Skin epidermis (tissue), 12 donors: Measurements from ENCODE around the gene CDCA4.
A peak's percentile ranks its signal among the peaks of the same experiment; 100 is the strongest.

Experiments
- H3K27ac ChIP-seq, 21 experiments: fragments of 200-600 bp; sonication (generic) in 11 of 21; one replicate each; pipeline ENCODE4 v1.5.0; 2020; ENCODE audit warnings: mild to moderate bottlenecking in 3 of 21, inconsistent platforms in 2 of 21, moderate library complexity in 2 of 21
- H3K4me3 ChIP-seq, 7 experiments: fragments of 200-600 bp; sonication (generic) in 2 of 7; one replicate each; pipeline ENCODE4 v1.5.0; 2020; ENCODE audit warnings: inconsistent platforms in 2 of 7, mild to moderate bottlenecking in 2 of 7, moderate library complexity in 1 of 7

Gene CDCA4

DNA sequence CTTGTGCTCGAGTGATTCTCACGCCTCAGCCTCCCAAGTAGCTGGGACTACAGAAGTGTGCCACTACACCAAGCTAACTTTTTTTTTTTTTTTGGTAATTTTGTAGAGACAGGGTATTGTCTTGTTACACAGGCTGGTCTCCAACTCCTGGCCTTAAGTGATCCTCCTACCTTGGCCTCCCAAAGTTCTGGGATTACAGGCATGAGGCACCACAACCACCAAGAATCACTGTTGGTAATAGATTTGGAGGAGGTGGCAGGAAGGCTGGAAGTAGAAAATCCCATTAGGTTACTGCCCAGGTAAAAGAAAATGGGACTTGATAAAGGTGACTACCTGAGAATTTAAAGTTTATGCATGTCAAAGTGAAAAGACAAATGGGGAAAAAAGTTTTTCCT, 1.4 kb upstream of the CDCA4 start:
- Histone ChIP-seq H3K27ac (peak overlapping the region in 7 of 21 experiments; percentile 77 to 93 (median 91)), H3K4me3 (peak overlapping the region in 3 of 7 experiments; percentile 46 to 96 (median 88))

DNA sequence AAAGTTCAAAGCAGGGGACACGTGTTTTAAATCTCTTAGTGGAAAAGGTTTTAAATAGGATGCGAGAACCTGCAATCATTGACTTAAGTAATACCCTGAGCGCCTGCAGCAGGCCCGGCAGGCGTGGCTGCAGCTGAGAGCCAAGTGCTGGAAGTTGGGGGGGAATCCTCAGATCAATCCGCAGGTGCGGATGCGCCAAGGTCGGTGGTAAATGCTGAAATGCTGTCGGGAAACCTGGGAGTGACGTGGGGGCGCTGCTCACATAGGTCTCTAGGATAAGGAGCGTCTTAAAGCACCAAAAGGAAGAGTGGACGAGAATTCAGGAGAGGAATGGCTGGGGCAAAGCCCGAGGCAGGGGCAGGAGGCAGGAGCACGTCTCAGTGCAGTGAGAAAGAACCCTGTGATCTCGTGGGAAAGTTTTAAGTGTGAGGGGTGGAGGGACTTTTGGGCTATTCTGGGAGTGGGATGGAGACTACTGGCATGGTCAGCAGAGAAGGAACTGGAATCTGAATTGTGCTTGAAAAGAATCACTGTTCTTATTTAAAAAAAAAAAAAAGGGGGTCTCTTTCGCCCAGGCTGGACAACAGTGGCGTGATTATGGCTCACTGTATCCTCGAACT, 883 bp upstream of the CDCA4 start:
- Histone ChIP-seq H3K4me3 (peak overlapping the region; percentile 46 to 96 (median 53)), H3K27ac (peak overlapping the region; percentile 4 to 93 (median 85))

DNA sequence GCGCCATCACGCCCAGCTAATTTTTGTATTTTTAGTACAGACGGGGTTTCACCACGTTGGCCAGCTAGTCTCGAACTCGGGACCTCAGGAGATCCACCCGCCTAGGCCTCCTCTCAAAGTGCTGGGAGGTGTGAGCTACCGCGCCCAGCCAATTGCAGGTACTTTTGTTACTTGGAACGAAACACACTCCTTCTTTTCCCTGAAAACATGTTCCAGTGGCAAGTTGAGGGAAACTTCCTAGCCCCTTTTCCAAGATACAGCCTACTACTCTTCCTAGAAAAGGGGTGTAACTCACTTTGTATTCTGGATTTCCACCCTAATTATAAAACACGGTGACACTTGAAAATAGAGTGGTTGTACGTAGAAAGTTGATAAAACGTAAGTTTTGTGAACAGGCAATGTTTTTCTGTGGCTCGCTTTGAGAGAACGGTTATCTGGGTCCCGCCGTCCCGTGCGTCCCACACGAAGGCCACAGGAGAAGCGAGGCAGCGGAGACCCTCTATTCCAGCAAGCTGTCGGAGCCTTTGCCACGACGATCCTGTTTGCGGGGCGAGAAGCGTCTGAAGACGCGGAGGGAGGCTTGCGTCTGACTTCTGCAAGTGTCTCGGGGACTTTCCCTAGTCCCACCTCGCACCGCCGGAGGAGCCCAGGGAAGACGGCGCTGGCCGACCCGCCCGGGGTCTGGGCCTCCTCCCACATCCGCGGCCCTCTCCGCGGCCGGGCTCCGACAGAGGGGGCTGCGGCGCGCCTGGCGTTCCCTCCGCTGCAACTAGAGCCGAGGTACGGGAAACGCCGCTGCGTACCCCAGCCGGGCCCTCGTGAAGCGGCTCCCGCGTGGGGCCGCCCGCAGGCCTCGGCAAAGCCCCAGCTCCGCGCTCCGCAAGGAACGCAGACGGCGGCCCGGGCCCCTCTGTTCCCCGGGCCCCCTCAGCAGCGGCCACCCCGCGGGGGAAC, 745 bp downstream of the CDCA4 start:
- Histone ChIP-seq H3K27ac (peak overlapping the region; percentile 65 to 96 (median 92)), H3K4me3 (peak overlapping the region; percentile 78 to 96 (median 88))

DNA sequence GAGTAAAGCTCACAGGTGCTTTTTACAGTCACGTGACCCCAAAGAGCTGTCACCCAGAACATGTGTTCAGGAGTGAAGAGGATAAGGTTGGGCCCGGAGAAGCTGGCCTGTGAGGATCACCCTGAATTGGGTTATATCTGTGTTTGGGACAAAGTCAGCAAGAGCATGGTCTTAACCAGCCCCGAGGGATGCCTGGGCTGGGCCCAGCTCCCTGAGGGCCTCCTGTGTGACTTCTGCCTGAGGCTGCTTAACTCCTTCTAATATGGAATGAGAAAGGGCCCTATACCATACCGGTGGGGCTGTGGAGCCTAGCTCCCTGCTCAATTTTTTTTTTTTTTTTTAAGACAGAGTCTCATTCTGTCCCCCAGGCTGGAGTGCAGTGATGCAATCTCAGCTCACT, 2.5 kb downstream of the CDCA4 start:
- Histone ChIP-seq H3K4me3 (no peak overlapping the region), H3K27ac (peak overlapping the region in 2 of 21 experiments; percentile 93 to 95)

DNA sequence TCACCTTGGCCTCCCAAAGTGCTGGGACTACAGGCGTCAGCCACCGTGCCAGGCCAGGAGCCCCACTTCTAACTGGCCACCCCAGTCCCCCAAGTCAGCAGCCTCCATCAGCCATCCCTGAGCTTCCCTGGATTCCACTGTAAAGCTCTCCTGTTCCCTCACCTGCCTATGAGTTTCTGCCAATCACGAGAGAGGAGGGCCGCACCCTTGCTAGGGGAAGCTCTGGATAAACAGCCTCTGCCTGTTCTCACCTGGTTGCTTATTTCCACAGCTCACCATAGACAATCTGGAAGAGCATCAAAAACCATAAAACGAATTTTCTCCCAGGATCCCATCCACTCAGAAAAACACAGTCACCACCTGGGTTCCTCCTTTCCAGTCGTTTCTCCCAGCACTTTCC, 5.0 kb downstream of the CDCA4 start:
- H3K27ac ChIP-seq: peak overlapping the region in 16 of 21 experiments; percentile 8 to 86 (median 62)
- H3K4me3 ChIP-seq: no peak overlapping the region

DNA sequence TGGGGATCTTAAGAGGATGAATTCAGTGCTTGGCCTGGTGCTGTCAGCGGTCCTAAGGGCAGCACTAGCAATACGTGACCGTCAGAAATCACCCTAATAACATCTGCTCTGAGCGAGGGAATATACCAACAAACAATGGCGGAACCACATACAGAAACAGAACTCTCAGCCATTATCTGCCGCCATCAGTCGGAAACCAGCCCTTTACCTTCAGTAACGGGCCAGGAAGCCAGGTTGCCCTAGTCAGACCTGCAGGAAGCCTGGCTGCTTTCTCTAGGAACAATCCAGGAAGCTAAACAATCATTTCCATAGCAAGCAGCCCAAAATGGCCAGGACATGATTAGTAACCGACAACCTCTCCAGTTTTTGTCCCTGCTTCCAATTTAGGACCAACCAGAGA, 5.6 kb downstream of the CDCA4 start:
- no peak overlapping the region for H3K4me3 ChIP-seq
- peak overlapping the region in 14 of 21 experiments; percentile 14 to 86 (median 48) for H3K27ac ChIP-seq

DNA sequence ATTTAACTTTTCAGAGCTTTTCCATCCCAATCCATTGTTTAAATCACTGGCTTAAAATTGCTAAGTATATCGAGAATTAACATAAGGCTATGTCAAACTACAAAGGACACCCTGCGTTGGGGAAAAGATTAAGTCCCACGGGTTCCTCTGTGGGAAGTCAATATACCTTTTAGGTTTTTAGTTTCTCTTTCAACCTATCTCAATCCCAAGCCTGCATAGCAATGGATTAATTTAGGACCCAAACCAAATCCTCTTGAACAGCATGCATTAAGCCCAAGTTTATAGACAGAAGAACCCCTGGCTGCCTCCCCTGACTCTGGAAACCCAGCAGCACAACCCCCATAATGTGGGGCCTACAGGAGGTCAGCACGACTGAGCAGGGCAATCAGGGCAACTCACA, 6.3 kb downstream of the CDCA4 start:
- Histone ChIP-seq H3K27ac (peak overlapping the region in 9 of 21 experiments; percentile 14 to 86 (median 68)), H3K4me3 (no peak overlapping the region)

DNA sequence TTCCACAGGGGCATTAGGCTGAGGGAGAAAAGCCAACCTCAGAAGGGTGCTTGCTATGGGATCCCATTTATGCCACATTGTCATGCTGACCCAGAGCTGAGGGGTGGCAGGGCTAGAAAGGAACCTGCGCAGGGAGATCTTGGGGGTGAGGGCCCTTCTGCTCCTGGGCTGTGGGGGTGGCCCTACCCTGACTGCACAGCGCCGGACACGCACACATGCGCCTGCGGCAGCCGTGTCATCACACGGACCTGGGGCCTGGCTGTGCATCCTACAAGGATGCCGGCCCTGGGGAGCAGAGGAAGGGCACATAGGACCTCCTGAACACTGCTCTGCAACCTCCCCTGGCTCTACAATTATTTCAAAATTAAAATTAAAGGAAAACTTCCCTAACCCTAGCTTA, 6.9 kb downstream of the CDCA4 start:
- H3K4me3 ChIP-seq: no peak overlapping the region
- H3K27ac ChIP-seq: peak overlapping the region in 3 of 21 experiments; percentile 43 to 82 (median 57)

DNA sequence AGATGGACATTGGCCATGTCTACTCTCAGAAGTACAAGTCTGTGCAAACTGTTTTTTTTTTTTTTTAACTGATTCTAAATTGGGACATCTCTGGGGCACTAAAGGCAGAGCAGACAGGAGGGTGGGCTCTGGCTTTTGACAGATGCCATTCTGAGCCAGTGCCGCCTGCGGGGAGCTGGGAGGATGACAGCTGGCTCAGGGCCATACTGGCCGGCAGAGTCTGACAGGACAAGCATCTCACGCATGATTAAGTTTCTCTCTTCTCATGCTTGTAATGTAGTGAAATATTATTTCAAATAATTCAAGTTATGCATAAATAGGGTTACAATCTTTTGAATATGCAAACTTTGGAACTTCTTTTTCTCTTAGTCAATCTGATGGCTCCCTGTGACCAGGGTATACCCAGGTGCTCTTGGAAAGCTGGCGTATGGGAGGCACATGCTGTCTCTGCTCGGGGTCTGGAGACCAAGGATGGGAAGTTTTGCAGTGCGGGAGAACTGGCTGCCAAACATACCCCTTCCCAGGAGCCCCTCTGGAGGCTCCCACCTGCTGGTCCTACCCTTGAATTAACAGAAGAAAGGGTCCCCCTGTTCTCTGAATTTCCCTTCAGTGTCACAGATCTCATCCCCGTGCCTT, 7.6 kb downstream of the CDCA4 start:
- Histone ChIP-seq H3K27ac (peak overlapping the region in 2 of 21 experiments; percentile 7 to 52), H3K4me3 (no peak overlapping the region)

DNA sequence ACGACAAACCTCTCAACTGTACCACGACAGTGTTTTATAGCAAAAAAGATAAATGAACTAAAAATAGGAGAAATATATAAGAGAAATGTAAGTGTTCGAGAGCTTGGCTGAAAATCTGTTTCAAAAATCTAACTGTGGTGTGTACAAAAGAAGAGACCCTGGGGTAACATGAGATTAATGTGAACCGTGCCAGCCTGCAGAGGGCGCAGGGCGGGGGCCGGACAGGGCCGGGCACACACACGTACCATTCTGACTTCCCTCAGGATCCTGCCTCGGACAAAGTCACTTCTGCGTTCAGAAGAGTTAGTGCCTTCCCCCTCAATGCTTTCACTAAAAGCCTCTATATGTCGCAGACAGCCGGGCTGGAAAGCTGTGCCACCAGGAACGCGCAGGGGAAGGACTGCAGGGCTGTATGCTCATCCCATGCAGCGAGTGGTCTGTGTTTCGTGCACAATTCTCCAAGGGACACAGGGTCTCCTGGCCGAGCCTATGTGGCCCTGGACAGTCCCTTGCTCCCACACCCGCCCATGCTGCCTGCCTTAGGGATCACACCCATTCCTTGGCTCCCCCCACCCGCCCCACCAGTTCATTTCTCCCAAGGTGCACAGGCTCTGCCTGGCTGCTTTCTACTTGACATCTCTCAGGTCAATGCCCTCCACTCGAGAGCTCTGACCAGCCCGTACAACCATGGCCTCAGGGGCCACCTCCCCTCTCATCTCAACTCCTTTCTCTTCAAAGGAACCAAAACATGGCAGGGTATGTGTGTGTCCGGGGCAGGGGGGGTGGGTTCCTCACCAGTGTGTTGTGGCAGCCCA, 8.5 kb downstream of the CDCA4 start:
- Histone ChIP-seq H3K4me3 (no peak overlapping the region), H3K27ac (peak overlapping the region in 2 of 21 experiments; percentile 7 to 52)

DNA sequence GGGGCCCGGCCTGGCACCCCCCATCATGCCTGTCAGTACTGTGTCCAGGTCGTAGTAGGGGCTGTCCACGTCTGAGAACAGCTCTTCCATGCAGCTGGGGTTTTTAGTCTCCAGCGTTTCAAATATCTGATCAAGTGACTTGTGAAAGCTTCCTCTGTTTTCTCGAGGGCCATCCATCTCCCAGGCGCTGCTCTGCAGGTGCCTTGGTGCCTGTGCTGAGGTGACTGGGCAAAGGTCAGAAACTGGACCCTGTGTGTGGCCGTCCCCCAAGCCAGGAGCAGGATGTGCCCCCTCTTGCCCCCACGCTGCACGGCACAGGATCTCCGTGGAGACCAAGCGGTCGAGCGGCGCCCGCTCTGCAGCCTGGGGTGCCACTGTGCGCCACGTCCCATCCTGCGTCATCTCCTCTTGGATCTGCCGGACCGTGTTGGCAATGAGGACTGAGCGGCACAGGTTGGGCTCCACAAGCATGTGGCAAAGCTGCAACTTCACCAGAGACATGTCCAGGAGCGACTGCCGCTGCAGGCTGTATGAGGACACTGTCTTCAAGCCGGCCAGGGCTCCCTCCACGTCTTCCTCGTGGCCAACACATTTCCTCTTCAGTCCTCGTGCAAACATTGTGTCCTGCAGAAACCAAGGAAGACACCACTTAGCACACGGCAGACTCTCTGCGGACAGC, 9.4 kb downstream of the CDCA4 start:
- no peak overlapping the region for H3K27ac ChIP-seq

DNA sequence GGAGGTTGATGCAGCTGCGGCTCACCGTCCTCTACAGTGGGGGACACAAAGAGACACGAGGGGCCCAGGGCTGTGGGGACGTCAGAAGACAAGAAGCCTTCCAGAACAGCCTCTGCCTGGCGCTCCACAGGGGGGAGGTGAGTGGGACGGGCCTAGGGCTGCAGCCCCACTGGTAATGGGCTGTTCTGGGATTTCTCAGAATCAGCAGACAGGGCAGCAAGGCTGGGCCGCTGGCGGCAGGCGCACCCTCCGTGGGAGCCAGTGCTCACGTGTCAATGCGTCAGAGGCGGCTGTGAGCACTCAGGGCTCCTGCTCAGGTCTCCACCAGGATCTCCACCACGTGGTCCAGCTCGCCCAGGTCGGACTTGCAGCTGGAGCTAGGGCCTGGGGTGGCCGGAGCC, 10.0 kb downstream of the CDCA4 start:
- H3K27ac ChIP-seq: no peak overlapping the region
- H3K4me3 ChIP-seq: no peak overlapping the region

More for the DNA sequence above, 9.4 kb downstream of the CDCA4 start:
- H3K4me3 ChIP-seq: no peak overlapping the region

DNA sequence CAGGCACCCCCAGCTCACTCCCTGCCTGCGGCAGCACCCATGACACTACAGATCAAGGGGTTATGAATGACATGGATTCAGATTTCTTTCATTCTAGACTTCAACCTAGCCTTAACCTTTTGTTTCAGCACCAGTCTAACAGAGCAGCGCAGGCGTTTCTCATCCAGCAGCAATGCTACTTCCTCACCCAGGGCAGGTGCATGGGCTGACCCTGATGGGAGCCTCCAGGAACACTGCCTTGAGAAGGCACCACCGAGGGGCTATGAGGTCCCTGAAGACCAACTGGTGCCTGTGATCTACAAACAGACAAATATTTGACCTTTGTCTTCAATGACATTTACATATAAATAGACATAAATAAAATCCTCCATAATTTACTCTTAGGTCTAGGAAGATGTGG, 10.8 kb downstream of the CDCA4 start:
- peak overlapping the region in 1 of 21 experiments; percentile 6 for H3K27ac ChIP-seq
- no peak overlapping the region for H3K4me3 ChIP-seq

DNA sequence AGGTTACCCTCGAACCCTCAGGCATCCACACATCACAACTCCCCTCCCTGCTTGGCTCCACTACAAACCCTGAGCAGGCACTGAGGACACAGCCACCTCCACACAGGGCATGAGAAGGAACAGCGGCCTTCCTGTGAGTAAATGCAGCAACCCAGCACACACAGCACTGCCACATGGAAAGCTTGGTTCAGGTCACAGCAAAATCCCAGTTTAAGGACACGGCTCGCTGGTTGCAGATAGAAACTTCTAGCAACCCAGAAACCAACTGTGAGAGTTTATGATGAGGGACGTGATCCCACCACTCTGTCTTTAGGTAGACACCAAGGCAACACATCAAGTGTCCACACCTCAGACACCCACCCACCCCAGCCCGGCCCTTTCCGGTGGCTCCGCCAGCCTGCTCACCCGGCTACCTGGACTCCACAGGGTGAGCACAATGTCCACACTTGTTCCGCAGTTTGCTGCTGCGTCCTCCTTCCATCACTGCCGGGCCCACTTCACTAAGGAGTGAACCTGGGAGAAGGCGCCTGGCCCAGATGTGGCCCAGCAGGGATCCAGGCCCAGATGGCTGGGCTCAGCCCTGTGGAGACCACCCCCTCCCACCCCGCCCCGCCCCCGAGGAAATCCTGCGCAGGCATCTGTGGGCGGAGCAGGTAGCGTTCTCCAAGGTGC, 13.2 kb downstream of the CDCA4 start:
- H3K27ac ChIP-seq: no peak overlapping the region
- H3K4me3 ChIP-seq: no peak overlapping the region

DNA sequence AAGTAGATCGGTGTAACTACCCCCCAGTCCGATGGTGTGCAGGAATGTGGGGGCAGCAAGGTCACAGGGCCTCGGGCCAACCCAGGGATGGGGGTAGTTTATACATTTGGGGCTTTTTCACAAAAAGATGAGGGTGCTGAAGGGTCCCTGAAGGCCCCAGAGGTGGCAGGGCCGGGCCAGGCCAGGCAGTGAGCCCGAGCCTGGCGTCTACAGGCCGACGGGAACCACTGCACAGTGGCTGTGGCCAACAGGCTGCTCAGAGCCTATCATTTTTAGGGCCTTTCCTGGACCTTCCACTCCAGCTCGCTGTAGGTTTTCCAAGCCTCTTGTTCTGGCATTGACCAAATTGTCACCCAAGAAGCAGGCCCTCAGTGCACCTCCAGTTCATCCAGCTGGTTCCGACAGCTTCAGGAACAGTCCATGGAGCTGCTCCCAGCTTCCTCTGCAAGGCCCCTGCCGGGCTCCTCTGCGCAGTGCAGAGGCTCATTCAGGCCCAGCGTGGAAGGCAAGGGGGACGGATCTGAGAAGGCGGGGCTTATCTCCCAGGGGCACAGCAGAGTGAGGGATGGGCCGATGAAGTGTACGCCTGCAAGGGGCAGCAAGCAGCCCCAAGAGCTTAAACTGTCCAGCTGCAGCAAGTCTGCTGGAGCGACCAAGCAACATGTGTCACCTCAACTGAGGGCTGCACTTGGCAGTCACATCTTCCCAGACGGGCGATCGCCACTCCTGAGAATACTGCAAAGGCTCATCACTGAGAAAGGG, 13.9 kb downstream of the CDCA4 start:
- H3K27ac ChIP-seq: no peak overlapping the region
- no peak overlapping the region for H3K4me3 ChIP-seq

DNA sequence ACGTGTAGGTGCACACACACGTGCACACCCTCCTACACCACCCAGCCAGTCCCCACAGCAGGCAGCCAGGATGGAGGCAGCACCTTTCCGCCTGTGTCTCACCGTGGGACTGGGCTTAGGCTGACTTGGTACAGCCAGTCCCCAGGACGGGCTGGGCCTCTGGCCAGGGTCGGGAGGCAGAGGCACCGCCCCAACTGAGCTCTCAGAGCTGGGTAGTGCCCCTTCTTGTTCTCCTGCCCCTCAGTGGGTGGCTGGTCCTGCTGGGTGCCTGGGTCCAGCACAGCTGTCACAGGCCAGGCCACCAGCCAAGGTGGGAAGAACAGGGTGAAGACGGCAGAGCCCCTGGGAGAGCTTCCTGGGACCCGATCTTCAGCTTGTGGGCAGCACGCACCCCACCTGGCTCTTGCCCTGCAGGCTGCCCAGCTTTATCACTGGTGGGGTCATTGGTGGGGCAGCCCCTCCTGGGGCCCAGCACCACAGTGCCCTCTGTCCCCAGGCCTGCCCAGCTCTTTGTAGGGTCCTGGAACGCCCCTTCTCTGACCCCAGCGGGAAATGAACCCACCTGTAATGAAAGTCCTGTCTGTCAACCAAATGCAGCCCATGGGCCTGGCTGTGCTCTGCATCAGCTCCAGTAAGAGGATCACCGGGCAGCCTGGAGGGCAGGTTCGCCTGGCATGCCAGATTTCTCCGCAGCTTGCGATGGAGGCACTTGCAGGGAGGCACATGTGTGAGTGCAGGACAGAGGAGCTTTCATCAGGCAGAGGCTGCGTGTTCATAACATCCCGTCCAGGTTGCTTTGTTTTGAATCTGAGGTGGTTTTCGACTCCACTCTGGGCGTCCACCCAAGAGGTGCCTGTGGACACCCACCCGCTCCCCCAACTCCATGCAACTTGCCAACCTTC, 14.7 kb downstream of the CDCA4 start:
- H3K4me3 ChIP-seq: no peak overlapping the region
- no peak overlapping the region for H3K27ac ChIP-seq
